A549 treated with AZD9567 at 1 μM for 4 hours (cell line): ENCODE measurements around the gene DHDH. TPM values are rescaled to one million over a fixed set of nuclear protein-coding genes. Genes with fewer than 3 reads are reported as not detected.

Source experiments
- total RNA-seq: library from RNA; stranded (reverse); fragments of 200-300 nt; extraction: Qiagen RNA extraction; gene quantifications from 5 replicates; pipeline ENCODE4 v1.2.3, GENCODE V29; 2022; ENCODE audit not compliant: insufficient read depth

The DHDH gene
- total RNA-seq = 1.5 to 1.7 TPM (median 1.5 TPM) in 4 of 5 replicates, not detected in the other

DNA sequence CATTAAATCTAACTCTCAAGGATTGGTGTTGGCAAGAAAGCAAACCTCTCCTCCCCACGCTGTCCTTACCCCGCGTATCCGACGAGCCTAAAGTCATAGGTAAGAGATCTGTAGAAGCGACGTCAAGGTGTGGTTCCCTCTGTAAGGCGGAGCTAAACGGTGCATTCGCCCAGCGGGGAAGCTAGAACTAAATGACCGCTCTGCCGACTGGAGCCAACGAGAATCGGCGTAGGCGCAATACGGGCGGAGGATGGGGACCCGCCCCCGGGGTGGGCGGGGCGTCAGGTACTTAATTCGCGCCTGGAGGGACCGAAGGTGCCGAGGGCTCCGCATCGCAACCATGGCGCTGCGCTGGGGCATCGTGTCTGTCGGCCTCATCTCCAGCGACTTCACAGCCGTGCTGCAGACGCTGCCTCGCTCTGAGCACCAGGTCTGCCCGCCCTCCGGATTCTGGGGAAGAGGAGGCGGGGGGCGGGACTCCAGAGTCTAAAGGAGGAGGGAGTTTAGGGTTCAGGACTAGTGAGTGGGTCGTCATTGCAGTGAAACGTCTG is at the start of gene DHDH:
DHDH (plus strand) TSS at position 318 of the 551 bp plus-strand sequence; CDS start at position 341, 23 bp downstream.

DNA sequence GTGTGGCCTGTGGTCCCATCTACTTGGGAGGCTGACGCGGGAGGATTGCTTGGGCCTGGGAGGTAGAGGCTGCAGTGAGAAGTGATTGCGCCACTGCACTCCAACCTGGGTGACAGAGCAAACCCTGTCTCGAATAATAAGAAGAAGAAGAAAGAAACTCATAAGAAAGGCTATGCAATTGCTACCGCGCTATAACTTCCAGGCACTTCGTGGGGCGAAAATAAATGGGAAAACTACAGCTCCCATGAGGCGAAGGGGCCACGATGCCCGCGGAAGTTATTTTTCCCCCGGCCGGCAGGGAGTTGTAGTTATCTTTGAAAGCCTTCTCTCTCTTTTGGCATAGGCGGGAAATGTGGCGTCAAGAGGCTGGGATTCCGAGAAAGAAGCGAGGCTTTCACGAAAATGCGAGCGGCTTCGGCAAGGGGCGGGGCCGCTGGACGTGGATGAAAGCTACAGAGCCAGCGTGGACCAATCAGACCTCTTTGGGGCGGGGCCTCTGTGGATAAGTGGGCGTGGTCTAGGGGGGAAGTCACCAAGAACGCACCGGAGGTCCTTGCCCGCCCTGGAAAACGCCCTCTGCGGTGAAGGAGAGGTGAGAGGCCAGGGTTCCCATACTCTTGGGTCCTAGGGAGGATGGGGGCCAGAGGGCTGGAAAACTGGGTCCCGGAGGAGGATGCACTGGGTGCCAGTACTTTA is 33.6 kb upstream of the DHDH start, which contains the start of gene NUCB1:
NUCB1 (plus strand) TSS at position 532 of the 696 bp plus-strand sequence. CDS start 485 bp downstream, outside the sequence.

DNA sequence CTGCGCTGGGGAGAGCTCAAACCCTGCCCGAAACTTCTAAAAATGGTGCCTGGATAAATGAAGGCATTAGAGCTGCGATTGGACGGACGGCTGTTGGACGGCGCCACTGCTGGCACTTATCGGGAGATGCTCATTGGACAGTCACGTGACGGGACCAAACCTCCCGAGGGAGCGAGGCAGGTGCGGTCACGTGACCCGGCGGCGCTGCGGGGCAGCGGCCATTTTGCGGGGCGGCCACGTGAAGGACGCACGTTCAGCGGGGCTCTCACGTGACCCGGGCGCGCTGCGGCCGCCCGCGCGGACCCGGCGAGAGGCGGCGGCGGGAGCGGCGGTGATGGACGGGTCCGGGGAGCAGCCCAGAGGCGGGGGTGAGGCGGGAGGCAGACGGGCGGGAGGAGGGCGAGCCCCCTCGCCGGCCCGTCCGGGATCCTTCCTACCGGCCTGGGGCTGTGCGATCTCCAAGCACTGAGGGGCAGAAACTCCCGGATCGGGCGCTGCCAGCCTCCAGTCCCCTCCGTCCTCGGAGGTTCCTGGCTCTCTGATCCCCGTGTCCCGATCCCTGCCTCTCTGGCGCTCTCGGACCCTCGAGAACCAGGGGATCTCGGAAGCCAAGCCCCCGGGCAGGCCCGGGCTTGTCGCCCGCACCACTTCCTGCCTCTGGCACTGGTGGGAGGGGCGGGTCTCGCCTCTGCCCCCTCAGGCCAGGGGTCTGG is 21.3 kb downstream of the DHDH start, which contains the start of gene BAX:
BAX (plus strand) TSS at position 281 of the 713 bp plus-strand sequence; CDS start at position 335, 54 bp downstream.

DNA sequence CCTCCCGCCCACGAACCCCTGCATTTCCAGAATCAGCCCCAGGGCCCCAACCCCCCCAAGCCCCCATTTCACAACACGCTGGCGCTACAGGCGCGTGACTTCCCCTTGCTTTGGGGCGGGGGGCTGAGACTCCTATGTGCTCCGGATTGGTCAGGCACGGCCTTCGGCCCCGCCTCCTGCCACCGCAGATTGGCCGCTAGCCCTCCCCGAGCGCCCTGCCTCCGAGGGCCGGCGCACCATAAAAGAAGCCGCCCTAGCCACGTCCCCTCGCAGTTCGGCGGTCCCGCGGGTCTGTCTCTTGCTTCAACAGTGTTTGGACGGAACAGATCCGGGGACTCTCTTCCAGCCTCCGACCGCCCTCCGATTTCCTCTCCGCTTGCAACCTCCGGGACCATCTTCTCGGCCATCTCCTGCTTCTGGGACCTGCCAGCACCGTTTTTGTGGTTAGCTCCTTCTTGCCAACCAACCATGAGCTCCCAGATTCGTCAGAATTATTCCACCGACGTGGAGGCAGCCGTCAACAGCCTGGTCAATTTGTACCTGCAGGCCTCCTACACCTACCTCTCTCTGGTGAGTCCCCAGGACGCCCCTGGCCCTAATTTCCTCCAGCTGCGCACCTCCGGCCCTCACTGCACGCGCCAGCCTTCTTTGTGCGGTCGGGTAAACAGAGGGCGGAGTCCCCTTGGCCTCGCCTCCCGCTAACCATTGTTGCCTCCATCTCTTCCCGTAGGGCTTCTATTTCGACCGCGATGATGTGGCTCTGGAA is 31.7 kb downstream of the DHDH start, which contains the start of gene FTL:
FTL (plus strand) TSS at position 270 of the 766 bp plus-strand sequence; CDS start at position 469, 199 bp downstream.

DNA sequence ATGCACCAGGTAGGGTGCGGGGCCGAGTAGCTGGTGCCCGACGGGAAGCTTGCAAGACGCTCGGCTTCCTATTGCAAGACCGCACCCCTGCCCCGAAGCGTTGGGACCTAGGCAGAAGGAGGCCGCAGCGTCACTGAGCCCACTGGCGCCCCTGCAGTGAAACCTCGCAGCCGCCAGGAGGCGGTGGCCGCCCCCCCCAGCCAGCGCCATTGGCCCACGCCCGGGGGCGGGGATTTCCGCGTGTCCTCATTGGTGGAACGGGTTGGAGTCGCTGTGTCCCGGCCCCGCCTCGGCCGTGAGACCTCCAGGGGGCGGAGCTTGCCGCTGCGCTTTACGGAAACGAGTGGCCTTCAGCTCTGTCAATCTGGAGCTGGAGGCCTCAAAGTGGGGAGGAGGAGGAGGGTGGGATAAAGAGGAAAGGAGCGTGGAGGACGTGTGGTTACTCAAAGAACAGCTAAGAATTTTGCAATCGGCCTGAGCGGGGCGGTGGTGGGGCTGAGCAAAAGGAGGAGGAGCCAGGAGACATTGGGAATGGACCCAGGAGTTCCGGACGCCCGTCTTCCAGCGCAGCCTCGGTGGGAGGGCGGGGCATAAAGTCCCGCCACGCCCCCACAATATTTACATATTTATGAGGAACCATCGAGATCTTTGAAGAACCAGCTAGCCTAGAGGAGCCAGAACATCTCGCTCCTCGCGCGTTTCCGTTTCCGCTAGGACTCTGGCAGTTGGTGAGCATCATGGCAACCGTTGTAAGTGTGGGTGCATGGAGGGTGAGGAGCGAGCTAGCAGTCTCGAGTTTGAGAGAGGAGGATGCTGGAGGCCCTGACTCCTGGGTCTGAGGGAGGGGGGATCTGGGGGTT is 59.9 kb downstream of the DHDH start, which contains the start of the genes GYS1 and RUVBL2:
GYS1 (minus strand) TSS at position 135 of the 860 bp plus-strand sequence. CDS start 197 bp downstream, outside the sequence.
RUVBL2 (plus strand) TSS at position 713 of the 860 bp plus-strand sequence; CDS start at position 738, 25 bp downstream.

Other genes with a start within 250 kb of the DHDH start
- not detected in 5 replicates for gene FUT2, start 237.7 kb upstream of the DHDH start, total RNA-seq
- 0.31 to 0.46 TPM (median 0.38 TPM) in 4 of 5 replicates, not detected in the other for gene MAMSTR, start 214.0 kb upstream of the DHDH start, total RNA-seq
- gene RASIP1, start 193.1 kb upstream of the DHDH start, total RNA-seq = 0.52 to 3.2 TPM (median 0.64 TPM) in 5 replicates
- gene IZUMO1, start 186.8 kb upstream of the DHDH start, total RNA-seq = 0.03 TPM in 1 of 5 replicates, not detected in the others
- gene FUT1, start 181.1 kb upstream of the DHDH start, total RNA-seq = 0.06 to 0.10 TPM (median 0.08 TPM) in 4 of 5 replicates, not detected in the other
- not detected in 5 replicates for gene FGF21, start 178.2 kb upstream of the DHDH start, total RNA-seq
- gene BCAT2, start 122.7 kb upstream of the DHDH start, total RNA-seq = 56.8 to 66.6 TPM (median 61.9 TPM) in 5 replicates
- 9.3 to 17.4 TPM (median 13.4 TPM) in 5 replicates for gene HSD17B14, start 97.2 kb upstream of the DHDH start, total RNA-seq
- 1.1 to 1.7 TPM (median 1.2 TPM) in 5 replicates for gene PLEKHA4, start 65.1 kb upstream of the DHDH start, total RNA-seq
- 77.7 to 128 TPM (median 99.5 TPM) in 5 replicates for gene PPP1R15A, start 61.3 kb upstream of the DHDH start, total RNA-seq
- not detected in 5 replicates for gene TULP2, start 35.0 kb upstream of the DHDH start, total RNA-seq
- gene NUCB1, start 33.4 kb upstream of the DHDH start, total RNA-seq = 196 to 206 TPM (median 200 TPM) in 5 replicates
- 289 to 347 TPM (median 317 TPM) in 5 replicates for gene BAX, start 21.2 kb downstream of the DHDH start, total RNA-seq
- gene FTL, start 31.6 kb downstream of the DHDH start, total RNA-seq = 15,391 to 23,528 TPM (median 18,182 TPM) in 5 replicates
- gene GYS1, start 59.6 kb downstream of the DHDH start, total RNA-seq = 18.5 to 36.7 TPM (median 21.4 TPM) in 5 replicates
- 214 to 245 TPM (median 233 TPM) in 5 replicates for gene RUVBL2, start 60.2 kb downstream of the DHDH start, total RNA-seq
- not detected in 5 replicates for gene LHB, start 83.4 kb downstream of the DHDH start, total RNA-seq
- 0.16 TPM in 1 of 5 replicates, not detected in the others for gene CGB3, start 90.6 kb downstream of the DHDH start, total RNA-seq
- 0.17 to 0.31 TPM (median 0.31 TPM) in 3 of 5 replicates, not detected in the others for gene CGB2, start 98.2 kb downstream of the DHDH start, total RNA-seq
- 0.31 TPM in 1 of 5 replicates, not detected in the others for gene CGB1, start 103.2 kb downstream of the DHDH start, total RNA-seq
- 0.27 to 0.72 TPM (median 0.49 TPM) in 4 of 5 replicates, not detected in the other for gene CGB5, start 110.1 kb downstream of the DHDH start, total RNA-seq
- gene CGB8, start 115.4 kb downstream of the DHDH start, total RNA-seq = 2.3 to 6.3 TPM (median 2.8 TPM) in 5 replicates
- gene CGB7, start 124.0 kb downstream of the DHDH start, total RNA-seq = 0.45 to 0.84 TPM (median 0.56 TPM) in 4 of 5 replicates, not detected in the other
- gene NTF4, start 131.1 kb downstream of the DHDH start, total RNA-seq = 0.34 to 0.47 TPM (median 0.40 TPM) in 4 of 5 replicates, not detected in the other
- not detected in 5 replicates for gene KCNA7, start 139.0 kb downstream of the DHDH start, total RNA-seq
- 321 to 348 TPM (median 341 TPM) in 5 replicates for gene SNRNP70, start 151.8 kb downstream of the DHDH start, total RNA-seq
- gene LIN7B, start 180.7 kb downstream of the DHDH start, total RNA-seq = 5.5 to 9.1 TPM (median 6.9 TPM) in 5 replicates
- 1.2 to 2.0 TPM (median 1.8 TPM) in 4 of 5 replicates, not detected in the other for gene C19orf73, start 185.4 kb downstream of the DHDH start, total RNA-seq
- 3.3 to 9.3 TPM (median 8.5 TPM) in 5 replicates for gene PPFIA3, start 185.8 kb downstream of the DHDH start, total RNA-seq
- not detected in 5 replicates for gene HRC, start 221.7 kb downstream of the DHDH start, total RNA-seq
- gene TRPM4, start 224.1 kb downstream of the DHDH start, total RNA-seq = 6.2 to 11.3 TPM (median 9.7 TPM) in 5 replicates